ENCODE results near the gene ODAD2.

ODAD2 gene

DNA sequence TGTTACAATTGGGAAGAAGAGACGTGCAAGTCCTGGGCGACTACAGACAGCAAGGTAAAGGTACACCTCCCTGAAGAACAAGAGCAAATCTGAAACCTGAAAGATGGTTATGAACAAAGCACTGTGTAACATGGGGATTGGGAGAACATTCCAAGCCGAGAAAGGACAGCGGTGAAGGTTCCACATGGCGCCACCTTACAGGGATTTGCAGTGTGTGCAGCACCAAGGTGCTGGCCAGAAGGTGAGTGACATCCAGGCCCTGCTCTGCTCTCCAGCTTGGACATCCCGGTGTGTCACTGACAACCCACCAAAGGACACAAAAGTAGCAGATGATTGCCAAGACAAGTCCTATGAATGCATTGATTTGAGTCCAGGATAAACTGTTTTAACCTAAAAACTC, 165.1 kb downstream of the ODAD2 start:
- no peak for DNase-seq

DNA sequence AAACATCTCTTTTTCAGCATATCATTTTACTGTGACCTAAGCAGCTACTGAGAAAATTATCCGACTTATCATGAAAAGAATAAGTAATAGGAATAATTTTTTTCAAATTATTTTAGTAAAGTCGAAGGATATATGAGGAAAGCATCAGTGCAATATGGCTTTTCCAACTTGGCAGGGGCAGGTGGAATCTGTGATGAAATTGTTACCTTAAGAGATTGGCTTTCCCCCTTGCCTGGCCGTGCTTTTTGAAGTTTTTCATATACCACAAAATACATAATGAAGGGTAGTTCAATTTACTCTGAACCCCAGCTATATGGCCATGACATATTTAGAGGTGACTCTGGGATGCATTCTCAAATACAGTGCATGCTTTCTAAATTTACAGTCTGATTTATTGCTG, 166.1 kb downstream of the ODAD2 start:
- DNase-seq: no peak

DNA sequence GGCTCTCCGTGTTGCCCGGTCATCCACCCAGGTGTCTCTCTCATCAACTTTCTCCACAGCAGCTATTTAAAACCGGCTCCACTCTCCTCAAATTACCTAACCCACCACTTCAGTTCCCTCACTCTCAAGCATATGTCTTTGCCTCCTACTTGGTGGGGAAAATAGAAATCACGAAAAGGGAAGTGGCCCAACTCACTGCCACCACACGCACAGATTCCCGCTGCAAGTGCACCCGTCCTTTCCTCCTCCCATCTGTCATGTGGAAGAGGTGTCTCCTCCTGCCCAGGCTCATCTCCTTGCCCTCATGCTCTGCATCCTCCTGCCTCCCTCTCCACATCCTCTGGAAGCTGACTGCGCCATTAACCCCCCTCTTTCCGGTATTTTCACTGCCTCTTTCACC, 172.5 kb downstream of the ODAD2 start:
- DNase-seq: no peak

DNA sequence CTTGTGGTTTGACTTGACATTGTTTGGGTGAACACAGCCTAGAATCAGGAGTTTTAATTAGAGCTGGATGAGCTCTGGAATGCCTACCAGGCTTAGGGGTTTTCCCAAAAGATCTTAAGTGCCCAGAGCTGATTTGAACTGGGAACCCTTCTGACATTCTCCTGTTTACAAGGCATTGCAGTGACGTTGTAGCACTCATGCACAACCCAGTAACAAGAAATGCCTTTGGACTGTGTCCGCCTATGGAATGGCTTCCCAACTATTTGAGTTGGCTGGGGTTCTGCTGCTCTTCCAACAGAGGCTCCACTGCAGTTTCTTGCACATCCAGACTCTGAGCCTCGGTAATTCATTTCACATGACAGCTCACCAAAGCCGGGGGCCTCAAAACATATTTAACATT, 176.6 kb downstream of the ODAD2 start:
- DNase-seq: no peak

DNA sequence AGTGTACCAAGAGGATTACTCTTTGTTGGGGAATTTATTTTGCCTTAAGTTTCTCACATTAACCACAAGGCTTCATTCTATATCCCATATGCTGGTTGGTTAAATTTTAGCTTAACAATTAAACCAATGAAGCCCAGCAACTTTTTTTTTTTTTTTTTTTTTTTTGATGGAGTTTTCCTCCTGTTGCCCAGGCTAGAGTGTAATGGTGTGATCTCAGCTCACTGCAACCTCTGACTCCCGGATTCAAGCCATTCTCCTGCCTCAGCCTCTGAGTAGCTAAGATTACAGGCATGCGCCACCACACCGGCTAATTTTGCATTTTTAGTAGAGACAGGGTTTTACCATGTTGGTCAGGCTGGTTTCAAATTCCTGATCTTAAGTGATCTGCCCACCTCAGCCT, 178.2 kb downstream of the ODAD2 start:
- DNase-seq: no peak

DNA sequence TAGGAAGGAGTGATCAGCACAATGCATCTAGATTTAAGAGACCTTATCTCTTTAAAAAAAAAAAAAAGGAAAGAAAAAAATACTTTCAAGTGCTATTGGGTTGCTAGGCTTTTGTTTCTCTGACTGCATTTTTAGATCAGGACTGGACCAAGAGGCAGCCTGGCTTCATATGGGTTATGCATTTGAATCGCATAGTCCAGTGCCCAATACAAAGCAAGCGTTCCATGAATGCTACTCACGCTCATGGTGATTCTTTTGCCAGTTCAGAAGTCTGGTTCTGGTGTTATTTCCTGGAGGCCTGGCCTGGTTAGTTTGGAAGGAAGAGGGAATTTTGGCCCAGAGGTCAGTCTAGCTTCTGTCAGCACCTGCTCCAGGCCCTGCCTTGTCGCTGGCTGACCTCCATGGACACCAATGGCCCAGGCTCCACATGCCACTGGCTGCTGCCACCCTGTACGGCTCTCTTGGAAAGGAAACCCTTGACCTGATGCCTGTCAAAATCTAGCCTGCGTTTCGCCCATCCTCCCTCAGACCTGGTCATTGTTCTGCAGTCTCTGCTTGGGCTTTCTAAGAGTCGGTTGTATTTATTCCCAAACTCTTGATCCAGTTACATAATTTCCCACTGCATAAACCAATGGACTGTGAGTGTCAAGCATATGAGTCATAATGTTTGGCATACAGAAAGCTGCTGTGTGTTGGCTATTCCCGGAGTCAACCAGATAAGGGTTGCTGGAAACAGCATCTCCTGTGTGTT, 178.9 kb downstream of the ODAD2 start:
- DNase-seq: no peak

DNA sequence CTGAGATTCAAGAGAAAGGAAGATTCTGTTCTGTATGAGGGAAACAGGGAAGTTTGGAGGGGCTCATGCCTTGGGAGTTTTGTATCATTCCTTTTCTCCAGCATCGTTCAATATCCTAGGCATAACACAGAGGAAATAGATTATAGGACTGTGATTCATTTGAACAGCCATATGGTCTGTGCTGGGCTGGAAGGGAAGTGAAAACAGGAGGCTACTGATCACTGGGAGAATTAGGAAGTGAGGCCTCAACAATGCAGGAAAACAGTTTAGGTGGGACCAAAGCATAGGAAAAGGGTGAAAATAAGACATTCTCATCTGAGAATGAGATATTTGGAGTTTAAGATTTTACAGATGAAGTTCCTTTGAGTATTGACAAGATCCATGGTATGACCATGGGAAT, 182.6 kb downstream of the ODAD2 start:
- no peak for DNase-seq

DNA sequence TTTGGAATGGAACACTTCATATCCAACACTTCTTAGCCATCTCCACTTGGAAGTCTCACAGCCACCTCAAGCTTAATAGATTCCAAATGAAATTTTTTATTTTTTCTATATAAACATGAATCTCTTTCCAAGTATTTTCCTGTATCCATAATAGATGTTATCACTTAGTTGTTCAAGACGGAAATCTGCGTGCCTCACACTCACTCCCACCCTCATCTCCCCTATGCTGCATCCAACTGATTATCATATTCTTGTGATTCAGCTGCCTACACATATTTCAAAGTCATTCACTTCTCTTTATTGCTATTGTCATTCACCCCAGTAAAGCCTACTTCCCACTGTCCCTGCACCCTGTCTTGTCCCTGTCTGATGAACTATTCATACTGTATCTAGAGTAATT, 183.0 kb downstream of the ODAD2 start:
- no peak for DNase-seq

DNA sequence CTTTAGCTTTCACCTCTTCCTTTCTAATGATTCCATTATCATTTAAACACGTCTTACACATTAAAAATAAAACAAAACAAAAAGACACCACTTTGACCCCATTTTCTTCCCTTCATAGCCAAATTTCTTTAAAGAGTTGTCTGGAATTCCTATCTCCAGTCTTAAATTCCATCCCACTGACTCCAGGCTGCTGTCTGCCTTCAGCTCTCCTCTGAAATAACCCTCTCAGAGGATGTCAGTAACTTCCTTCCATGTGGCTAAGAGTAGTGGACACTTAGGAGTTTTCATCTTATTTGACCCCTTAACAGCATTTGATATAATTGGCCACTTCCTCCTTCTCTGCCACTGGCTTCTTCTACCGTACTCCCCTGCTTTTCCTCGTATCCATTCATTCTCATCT, 183.6 kb downstream of the ODAD2 start:
- DNase-seq: no peak

DNA sequence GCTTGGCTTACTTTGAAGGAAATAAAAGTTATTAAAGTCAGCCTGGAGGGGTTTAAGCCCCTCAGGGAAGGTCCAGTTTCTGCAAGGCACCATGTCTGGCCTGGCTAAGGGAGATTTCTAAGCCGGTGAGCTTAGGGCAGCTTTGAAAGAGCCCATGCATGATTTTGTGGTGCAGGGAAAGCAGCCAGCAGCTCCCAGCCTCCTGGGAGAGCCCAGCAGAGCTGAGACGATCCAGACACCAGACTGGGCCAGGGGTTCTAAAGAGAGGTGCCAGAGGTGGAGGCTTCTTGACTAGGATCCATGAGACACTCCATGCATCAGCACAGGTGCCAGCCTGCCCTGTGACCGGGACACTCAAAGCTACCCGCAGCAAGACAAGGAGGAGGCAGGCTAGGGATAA, 193.7 kb downstream of the ODAD2 start:
- no peak for DNase-seq

DNA sequence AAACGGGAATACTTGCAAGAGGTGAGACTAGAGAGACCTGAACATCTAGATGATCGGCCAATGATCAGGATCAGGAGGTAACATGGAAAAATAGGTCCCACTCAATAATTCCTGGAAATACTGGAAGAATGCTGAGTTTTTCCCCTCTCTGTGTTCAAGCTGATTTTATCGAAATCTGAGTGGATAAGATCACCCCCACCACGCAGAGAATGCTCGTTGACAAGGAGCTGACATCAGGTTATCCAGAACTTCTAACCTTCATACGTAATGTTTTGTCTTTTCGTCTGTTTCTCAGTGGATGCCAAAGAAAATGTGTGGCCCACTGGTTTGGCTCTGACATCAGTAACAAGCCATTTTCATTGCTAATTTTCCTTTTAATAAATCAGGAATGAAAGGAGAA, 194.7 kb downstream of the ODAD2 start:
- DNase-seq: no peak

DNA sequence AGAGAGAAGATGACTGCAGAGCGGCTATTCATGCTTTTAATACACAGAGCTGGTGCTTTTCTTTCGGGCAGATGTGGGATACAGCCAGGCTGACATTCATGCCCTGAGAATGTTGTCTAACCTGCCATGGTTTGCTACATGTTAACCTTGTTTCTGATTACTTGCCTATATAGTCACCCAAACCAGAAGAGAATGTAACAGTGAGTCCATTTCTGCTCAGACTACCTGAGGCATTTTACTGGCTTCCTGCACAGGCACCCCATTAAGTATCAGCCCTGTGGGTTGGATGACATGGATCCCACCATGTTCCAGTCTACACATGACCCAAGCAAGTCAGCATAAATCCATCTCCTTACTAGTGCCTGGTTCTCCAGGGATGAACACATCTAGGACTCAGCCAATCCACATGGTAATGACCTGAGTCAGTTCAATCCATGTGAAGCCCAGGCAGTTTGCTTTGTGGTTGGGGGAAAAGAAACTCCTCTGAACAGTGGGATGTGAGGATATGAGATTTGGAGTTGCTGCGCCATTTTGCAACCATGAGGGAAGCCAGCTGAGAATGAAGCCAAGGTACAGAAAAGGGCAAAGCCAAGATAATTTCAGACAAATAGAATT, 197.6 kb downstream of the ODAD2 start:
- DNase-seq: no peak

DNA sequence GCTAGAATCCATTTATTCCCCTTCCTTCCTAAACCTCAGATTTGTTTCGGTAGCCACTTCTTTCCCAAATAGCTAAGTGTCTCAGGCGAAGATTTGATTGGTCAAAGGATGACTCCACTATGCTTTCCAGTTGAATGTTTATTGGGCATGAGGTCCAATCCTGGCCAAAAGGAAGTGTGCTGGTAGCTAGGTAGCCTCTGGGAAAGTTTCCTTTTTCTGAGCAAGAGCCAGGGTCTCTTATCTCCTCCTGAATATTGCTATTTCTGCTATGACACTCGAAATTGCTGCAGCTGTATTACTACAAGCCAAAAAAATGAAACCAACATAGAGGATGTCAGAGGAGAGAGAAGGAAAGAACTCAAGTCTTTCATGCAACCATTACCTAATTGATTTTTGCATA, 199.8 kb downstream of the ODAD2 start:
- no peak for DNase-seq

DNA sequence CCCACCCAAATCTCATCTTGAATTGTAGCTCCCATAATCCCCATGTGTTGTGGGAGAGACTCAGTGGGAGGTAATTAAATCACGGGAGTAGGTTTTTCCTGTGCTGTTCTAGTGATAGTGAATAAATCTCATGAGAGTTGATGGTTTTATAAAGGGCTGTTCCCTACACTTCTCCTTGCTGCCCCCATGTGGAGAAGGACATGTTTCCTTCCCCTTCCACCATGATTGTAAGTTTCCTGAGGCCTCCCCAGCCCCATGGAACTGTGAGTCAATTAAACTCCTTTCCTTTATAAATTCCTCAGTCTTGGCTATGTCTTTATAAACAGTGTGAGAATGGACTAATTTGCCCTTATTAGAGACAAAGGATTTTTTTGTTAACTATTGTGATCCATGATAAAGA, 204.7 kb downstream of the ODAD2 start:
- no peak for DNase-seq

DNA sequence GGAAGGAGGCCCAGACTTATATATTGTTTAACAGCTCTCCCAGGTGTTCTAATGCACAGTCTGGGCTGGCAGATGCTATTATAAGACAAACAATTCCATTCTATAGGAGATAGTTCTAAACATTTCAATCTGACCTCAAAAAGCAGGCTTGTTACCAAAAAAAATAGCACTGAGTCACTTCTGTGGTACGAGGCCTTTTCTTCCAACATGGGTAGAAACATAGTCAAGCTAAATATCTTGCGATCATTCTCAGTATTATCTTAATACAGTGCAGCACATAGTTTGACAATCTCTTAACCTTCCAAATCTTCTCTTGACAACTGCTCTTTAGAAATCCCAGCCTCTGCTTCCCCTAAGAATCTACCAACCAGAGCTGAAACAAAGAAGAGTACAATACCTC, 206.7 kb downstream of the ODAD2 start:
- DNase-seq: no peak

DNA sequence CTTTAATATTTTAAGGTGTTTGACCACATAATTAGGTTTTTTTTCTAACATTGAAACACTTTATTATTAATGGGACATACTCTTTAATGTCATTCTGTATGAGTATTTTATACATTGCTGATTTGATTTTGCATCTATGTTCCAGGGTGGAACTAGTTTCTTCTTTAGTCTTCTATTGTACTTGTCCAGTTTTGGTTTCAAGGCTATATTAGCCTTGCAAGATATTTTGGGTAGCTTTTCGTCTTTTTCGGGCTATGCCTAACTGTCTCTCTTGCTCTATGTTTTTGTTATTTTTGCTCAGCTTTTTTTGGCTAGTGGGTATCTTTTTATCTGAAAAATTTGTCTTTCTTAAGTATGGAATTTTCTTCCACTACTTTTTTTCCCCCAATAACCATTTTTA, 214.6 kb downstream of the ODAD2 start:
- DNase-seq: no peak

DNA sequence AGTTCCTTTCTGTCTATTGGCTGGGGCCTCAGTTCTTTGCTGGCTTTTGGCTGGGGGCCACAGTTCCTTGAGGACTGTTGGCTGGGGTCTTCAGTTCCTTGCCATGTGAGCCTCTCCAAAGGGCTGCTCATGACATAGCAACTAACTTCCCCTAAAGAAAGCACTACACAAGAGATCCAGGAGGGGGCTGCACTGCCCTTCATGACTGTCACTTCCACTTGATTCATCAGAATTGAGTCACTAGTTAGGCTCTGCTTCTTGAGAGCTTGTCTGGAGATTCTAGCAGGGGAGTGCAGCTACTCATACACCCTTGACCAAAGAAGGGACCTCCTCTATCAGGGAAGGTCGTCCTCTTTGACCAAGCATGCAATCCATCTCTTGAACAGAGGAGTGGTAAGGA, 215.2 kb downstream of the ODAD2 start:
- DNase-seq: no peak

DNA sequence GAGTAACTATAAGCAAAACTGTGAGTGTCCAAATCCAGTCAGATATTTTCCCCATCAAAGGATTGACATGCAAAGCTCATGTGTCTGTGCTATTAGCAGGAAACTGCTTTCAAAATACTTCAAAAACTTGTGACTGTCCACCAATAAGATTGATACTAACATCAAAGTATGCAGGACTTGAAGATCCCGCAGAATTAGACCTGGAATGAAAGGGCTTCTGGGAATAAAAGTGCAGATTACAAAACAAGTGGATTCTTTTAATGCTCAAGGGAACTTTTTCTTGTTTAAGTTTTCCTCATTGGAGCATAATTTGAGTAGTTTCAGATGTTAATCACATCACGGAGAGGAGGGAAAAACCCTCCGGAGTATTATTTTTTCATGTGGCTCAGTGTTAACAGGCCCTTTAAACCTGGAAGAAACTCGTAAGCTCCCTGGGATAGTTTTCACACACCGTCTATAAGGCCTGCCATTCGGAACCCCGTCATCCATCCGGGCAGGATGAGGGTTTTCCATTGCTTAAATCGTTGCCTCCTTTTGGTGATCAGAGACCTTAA, 219.3 kb downstream of the ODAD2 start:
- no peak for DNase-seq

DNA sequence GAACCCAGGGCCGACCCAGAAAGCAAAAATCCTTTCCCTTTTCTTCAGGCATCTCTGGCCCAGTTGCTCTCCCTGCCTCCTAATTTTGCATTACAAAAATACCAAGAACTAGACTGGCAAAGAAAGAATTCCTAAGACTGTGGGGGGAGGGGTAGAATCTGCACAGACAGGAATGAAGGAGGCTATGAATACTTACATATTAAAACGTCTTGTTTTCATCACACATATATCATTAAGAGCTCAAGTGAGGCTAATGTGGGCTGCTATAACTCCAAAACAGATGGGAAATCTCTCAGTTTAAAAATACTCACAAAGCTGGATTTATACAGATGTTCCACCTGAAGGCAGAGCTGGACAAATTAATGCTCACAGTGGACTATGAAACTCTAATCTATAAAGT, 224.0 kb downstream of the ODAD2 start:
- no peak for DNase-seq

DNA sequence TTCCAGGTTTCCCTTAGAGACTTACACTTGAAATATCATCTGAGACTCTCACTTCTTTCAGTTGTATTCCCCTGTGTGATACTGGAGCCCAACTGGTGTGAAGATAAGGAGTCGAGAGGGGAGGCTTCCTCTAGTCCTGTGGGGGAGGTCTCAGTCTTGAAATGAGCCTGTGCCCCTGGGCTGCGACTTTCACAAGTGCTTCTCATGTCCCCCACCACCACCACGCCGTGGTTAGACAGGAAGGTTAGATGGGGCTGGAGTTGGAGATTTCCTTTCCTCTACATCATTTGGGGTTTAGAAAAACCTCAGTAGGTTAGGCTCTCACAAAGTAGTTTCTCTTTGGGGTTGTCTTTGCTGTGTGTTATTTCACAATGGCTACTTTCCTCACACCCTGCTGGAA, 227.6 kb downstream of the ODAD2 start:
- DNase-seq: no peak

DNA sequence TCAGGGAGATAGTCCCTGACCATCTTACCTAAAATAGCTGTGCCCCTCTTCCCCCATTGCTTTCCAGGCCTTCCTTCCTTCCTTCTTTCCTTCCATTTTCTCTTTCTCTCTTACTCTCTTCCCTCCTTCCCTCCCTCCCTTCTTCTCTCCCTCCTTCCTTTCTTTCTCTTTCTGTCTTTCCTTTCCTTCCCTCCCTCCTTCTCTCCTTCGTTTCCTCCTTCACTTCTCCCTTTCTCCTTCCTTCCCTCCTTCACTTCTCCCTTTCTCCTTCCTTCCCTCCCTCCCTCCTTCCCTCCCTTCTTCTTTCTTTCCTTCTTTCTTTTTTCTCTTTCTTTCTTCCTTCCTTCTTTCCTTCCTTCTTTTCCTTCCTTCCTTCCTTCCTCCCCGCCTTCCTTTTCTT, 228.7 kb downstream of the ODAD2 start:
- no peak for DNase-seq
